Muscle layer of colon (tissue), 2 donors: ENCODE data around the gene MST1.

Experiments
- H3K27ac ChIP-seq: one replicate; pipeline ENCODE4 v1.7.0; 2013; ENCODE audit warnings: low read depth, mild to moderate bottlenecking, low read length, moderate library complexity
- H3K27me3 ChIP-seq, 2 donors: one replicate each; pipeline ENCODE4 v1.7.0; 2013; ENCODE audit warnings: low read length in 2 of 2, mild to moderate bottlenecking in 2 of 2; ENCODE audit not compliant: insufficient read depth in 2 of 2, control insufficient read depth in 1 of 2
- H3K36me3 ChIP-seq: one replicate; pipeline ENCODE4 v1.7.0; 2013; ENCODE audit warnings: mild to moderate bottlenecking, low read length; ENCODE audit not compliant: insufficient read depth
- H3K4me1 ChIP-seq: one replicate; pipeline ENCODE4 v1.7.0; 2013; ENCODE audit warnings: mild to moderate bottlenecking, low read length; ENCODE audit not compliant: insufficient read depth
- H3K4me3 ChIP-seq, 2 donors: one replicate each; pipeline ENCODE4 v1.7.0; 2013; ENCODE audit warnings: low read length in 2 of 2, low read depth in 1 of 2, mild to moderate bottlenecking in 1 of 2, moderate library complexity in 1 of 2
- H3K9ac ChIP-seq: one replicate; pipeline ENCODE4 v1.7.0; 2013; ENCODE audit warnings: low read length
- H3K9me3 ChIP-seq: one replicate; pipeline ENCODE4 v1.7.0; 2013; ENCODE audit warnings: mild to moderate bottlenecking, low read length
- donor health status: abdominal sarcoma.
- donor health status: Adenocarcinoma of cecum.

The MST1 gene

DNA sequence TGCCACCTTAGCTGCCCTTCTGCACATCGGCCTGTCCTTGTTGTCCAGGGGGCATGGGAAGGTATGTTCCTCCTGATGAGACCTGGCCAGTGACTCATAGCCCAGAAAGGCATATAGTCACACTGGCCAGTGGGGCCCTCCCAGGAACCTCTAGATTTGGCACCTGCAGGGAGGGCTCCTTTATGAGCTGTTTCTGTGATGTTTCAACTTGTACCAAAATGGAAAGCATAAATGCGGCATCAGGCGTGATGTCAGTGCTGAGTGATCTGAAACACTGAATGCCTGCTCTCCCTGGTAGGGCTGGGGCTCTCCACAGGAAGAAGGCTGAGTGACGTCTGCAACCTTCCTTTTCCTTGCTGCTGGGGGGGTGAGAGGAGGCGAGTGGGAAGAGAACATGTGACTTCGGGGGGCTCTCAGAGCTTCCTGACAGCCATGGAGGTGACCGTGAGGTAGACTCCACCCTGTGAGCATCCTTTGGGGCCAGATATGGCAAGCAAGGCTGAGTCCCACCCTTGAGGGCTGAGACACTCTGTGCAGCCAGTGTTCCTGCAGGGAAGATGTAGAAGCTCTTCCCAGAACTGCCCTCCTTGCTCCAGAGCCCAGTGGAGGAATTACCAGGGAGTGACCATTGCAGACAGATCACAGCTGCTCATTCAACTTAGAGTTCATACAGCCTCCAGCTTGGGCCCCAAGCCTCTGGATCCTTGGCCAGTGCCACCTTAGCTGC lies 52.2 kb downstream of the MST1 start:
- Histone ChIP-seq H3K27ac (no peak overlapping the region), H3K36me3 (no peaks in the 10 kb centered on the region), H3K9me3 (no peaks in the 10 kb centered on the region), H3K4me1 (no peaks in the 10 kb centered on the region), H3K4me3 (no peak overlapping the region), H3K27me3 (no peaks in the 10 kb centered on the region), H3K9ac (no peak overlapping the region)

DNA sequence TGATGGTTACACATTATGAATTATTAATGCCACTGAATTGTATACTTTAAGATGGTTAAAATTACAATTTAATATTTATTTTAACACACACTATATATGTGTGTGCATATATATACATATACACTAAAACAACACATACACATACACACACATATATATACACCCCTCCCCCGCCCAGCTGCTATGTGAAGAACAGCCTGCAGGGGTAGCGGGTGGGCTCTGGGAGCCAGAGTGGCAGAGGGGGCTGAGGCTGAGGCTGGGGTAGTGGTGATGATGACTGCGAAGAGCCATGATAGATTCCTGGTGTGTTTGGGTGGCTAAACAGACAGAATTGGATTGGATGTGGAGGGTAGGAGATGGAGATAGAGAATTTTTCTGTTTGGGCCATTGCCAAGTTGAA lies 54.5 kb downstream of the MST1 start:
- no peaks in the 10 kb centered on the region for H3K4me1 ChIP-seq

More for the DNA sequence above, 54.5 kb downstream of the MST1 start:
- H3K9ac ChIP-seq: no peak overlapping the region
- no peaks in the 10 kb centered on the region for H3K27me3 ChIP-seq
- H3K4me3 ChIP-seq: no peak overlapping the region
- H3K36me3 ChIP-seq: no peaks in the 10 kb centered on the region
- H3K27ac ChIP-seq: no peak overlapping the region
- H3K9me3 ChIP-seq: no peaks in the 10 kb centered on the region
